Posterior cingulate gyrus (tissue), 11 donors: ENCODE results near the gene PLCB1.
"Not testable (repeated sequence)": the region's sequence is repeated elsewhere in the genome, so short reads cannot be mapped to it uniquely, and the experiment has no call there.

Experiments used
- DNase-seq, 10 donors: peaks; one replicate each; pipeline versions ENCODE4 v3.0.0 to v3.0.0-alpha.2; 2020 to 2021; ENCODE audit warnings: mixed read lengths in 3 of 10
- intact Hi-C: fragments of 100-400 bp; cut with DNase I; formaldehyde crosslinking; loops from one replicate; pipeline ENCODE4 v1.15.1; 2023

The PLCB1 gene

DNA sequence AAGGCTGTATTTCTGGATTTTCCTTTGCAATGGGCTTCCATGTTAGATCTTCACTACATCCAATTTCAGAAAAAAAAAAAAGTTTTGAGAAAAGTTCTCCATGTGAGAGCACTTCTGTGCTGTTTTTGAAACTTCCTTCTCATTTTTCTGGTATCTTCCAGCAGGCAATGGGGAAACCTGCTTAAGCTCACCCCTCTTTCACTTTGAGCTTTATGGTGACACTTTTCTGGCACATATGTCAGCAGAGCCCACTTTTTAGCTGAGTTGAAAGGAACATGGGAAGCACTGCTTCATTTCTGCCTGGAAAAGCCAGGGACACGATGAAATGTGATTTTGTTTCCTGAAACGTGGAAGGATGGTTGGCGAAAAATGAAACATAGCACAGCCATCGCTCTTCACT lies 293.7 kb downstream of the PLCB1 start:
- DNase-seq = no peak
- intact Hi-C loops = no loop called here

DNA sequence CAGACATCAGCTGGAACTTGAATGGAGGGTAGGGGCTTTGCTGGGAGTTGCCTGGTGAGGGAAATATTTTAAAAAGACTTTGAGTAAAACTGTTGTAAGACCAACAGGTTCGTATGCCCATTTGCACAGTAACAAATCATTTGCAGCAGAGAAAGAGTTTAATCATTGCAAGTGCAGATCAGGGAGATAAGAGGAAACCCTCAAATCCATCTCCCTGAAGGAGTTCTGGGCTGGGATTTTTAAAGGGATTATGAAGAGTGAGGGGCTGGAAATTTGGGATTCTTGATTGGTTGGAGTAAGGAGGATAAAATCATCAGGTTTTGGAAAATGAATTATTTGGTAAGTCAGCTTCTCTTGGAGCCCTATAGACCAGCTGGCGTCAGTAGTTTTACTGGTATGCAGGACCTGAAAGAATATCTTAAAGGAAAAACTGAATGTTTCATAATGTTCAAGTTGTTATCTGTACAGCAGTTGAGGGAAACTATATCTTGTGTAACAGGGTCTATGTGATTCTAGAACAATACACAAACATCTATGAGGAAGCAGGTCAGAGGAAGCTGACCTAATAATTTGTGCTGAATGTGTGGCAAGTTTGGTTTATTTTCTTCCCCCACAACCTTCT lies 295.5 kb downstream of the PLCB1 start:
- DNase-seq = no peak
- intact Hi-C loops = no loop called here

DNA sequence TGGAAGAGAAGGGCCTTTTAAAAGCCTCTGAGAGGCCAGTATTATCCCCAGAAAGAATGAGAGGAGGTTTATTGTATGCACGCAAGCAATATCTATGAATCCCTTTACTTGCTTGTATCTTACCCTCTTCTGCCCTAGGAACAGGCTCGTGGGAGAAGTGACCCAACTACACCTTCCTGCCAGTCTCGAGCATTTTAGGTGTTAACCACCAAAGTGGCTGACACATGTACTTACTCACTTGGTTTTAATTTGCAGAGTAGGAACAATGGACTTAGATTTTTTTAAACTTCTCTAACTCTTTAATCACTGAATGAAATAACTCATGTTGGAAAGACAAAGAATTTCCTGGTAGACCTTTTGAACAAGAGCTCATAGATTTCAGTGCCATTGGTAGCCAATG lies 296.9 kb downstream of the PLCB1 start:
- DNase-seq = no peak
- intact Hi-C loops = no loop called here

DNA sequence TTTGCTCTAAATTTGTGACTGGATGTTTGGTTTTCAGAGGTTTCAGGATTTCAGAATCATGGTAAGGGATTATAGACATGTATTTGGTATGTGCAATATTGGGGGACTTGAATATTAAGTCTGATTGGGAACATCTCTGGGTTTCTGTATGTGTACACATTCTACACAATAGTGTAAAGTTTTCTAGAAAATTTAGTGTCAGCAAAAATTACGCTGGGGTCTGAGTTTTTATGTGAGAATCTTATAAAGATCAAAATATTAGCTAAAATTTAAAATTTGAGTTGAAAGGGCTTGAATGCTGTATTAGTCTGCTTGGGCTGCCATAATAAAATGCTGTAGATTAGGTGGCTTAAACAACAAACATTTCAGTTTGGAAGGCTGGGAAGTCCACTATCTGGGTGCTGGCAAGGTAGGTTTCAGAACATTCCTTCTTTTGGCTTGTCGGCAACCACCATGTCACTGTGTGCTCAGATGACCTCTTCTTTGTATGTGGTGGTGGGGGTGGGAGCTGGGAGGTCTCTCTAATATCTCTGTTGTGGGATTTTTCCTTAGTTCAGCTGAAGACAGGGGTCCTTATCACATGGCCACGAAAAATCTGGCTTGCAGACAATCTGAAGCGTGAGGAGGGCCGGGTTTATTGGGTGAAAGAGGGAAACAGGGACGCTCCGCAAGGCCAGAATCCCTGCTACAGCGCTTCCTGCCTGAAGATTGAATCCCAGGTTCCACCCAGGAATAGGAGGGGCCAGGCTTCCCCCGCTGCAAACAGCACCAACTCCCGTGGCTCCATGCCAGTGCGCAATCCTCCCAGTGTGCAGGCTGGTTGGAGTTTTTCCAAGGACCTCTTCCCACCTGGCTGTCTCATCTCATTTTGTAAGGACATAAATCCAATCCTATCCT lies 299.7 kb downstream of the PLCB1 start:
- DNase-seq = peak in 4 of 10 donors; percentile 18 to 80 (median 77)
- intact Hi-C loops = no loop called here

DNA sequence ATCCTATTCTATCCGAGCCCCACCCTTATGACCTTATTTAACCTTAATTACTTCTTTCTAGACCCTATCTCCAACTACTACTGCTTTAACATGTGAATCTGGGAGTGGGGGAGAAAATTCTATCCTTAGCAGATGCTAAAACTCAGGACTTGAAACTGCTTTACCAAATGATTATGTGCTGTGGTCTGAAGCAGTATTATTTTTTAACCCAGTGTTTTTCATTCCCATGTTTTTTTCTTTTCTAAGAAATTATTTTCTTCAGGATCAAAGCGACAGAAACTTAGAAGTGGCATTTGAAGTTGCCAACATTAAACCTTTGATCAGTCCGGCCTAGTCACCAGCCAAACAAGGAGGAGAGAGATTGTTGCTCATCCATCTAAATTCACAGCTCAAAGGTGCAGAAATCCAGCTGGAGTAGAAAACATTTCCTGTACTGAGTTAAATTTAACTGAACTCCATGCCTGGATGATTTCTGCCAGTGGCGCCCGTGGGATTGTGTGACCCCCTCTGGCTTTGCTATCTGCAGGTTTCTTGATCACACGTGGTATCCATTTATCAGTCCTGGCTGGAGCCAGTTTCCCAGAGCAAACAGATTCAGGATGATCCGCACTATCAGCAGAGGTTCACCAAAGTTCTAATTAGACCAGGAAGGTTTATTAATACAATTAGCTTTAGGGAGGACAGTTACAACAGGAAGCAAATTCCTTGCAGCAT lies 300.5 kb downstream of the PLCB1 start:
- intact Hi-C loops = no loop called here

DNA sequence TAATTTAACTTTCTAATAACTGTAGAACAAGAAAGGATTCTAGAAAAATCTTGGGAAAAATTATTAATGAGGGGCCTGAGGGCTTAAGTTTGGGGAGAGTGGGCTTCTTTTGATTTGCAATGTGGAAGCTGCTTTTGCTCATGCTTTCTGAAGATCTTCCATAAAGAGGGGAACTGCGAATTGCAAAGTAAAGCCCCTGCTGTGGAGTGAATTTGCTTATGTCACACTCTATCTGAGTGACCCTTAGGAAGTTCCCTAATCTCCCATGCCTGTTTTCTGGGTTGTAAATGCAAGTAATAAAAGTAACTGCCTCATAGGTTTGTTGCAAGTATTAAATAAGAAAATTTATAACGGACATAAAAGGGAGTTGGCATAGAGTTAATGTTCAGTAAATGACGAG lies 301.2 kb downstream of the PLCB1 start:
- DNase-seq = no peak
- intact Hi-C loops = no loop called here

More for the DNA sequence above, 300.5 kb downstream of the PLCB1 start:
- DNase-seq = no peak

DNA sequence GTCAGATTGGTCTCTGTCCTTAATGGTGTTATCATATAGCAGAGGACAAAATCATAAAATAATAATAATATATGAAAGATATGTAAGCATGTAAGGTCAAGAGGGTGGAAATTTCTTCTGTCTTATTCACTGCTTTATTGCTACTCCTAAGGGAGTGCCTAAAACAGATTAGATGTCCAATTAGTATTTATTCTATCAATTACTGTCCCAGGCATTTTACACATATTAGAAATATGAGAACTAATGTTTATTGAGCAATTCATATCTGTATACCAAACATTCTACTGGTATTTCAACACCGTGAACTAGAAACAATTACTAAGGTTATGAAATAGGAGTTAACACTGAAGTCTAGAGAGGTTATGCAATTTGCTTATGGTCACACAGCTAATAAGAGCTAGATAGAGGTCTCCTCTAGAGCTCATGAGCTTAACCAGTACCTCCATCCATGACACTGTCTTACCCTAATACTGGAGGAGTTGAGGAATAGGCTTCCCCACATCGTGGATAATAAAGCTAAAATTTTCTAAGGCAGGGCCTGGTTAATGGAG lies 302.3 kb downstream of the PLCB1 start:
- intact Hi-C loops = no loop called here
- no peak for DNase-seq

DNA sequence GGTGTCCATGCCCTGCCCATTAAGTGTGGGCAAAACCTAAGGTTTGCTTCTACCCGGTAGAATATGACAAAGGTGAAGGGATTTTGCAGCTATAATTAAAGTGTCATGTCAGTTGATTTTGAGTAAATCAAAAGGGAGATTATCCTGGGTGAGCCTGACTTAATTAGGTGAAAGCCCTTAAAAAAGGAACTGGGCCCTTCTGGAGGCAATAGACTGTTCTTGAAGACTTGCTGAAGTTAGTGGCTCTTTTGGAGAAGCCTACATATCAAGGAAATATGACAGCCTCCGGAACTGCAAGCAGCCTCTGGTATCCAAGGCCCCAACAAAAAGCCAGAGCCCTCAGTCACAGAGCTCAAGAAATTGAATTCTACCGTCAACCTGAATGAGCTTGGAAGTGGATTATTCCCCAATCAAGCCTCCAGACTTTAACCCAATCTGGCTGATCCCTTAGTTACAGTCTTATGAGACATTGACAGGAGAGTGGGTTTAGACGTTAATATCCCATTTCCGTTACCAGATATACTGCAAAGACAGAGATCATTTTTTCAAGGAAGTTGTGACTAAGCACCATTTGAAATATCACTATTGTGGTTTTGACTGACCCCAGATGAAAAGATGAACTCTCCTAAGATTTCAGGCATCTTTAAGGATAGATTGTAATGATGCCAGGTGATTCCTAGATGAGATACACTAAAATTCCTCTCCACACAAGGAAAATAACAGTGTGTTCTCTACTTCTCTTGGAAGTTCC lies 303.4 kb downstream of the PLCB1 start:
- intact Hi-C loops = no loop called here
- no peak for DNase-seq

DNA sequence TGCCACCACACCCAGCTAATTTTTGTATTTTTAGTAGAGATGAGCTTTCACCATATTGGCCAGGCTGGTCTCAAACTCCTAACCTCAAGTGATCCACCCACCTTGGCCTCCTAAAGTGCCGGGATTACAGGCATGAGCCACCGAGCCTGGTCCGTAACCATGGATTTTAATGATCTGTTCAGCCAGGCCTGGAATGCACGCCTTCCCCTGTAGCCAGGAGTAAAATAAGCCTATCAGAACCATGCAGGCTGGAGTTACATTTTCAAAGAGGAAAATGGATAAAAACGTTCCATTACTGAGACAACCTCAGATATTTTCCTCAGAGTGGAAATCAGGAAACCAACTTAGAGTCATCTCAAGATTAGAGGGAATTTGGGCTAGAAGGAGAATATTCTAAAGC lies 304.9 kb downstream of the PLCB1 start:
- DNase-seq, intact Hi-C loops: not testable (repeated sequence)

DNA sequence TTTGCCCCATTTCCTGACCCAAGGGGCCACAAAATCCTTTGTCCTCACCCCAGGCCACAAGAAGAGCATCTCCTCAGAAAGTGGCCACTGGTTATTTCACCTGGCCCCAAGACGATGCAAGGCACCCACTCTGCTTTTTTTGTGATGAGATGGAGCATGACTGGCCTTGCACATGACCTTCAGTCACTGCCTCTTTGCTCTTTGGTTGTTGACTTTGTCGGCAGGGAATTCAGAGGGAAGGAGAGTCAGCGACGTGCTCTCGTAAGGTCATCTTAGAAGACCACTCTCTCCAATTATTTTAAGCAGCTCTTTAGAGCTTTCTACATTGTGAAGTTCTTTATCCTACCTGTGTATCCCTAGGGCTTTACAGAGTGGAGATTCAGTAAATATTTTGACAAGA lies 306.7 kb downstream of the PLCB1 start:
- intact Hi-C loops = no loop called here
- no peak for DNase-seq

DNA sequence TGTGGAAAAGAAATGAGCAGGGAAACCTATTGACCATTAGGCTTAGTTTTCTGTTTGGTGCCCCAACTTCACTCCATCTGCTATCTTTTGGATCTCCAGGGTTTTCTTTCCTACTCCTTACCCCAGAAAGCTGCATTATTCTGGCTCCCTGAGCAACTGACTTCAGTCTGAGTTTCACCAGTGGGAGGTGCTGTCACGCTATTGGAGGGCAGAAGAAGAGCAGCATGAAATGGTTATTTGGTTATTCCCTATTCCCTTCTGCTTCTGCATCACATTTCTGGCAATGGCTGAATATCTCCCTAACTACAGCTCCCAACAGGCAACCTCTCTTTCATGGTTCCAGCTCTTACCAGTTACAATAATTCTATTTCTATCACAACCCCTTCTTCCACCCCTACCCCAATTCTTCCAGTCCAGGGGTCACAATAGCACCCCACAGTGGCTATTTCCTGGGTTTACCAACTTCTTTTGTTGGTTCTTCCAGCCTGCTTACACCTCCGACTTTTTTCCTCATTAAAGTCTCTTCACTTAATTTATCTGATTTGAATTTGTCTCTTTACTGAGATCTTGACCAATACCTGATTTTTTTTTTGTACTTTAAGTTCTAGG lies 311.5 kb downstream of the PLCB1 start:
- intact Hi-C loops = no loop called here
- DNase-seq = no peak

DNA sequence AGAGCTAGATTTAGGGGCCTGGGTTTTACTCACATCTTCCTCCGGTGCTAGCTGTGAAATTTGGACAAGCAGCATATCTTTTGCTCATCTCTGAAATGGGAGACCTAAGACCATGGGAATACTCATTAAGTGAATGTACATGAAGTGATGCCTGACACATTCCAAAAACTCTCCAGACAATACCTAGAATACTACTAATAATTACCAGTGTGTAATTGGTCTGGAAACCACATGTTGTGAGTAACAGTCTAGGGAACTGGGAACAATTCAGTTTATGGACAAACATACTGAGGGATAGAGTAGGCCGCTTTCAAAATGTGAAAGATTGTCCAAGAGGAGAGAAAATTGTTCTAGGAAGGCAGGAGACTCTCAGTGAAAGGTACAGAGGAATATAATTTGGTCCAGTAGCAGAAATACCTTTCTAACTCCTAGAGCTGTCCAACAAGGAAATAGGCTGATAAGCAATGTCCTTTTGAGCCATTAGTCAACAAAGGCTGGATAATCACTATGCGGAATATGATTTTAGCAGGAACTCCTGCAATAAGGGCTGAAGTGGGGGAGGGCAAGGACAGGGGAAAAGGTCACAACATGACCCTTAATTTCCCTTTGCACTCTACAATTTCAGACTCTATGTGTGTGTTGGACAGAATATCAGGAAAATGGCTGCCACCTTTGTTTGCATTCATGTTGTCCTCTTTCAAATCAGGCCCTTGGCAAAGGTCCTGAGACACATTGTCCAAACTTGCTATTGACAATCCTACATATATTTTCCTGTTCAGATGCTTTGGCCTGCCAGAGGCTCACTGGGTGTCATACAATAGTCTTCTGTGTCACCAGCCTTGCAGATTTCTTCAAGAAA lies 315.4 kb downstream of the PLCB1 start:
- intact Hi-C loops = no loop called here
- DNase-seq = no peak

DNA sequence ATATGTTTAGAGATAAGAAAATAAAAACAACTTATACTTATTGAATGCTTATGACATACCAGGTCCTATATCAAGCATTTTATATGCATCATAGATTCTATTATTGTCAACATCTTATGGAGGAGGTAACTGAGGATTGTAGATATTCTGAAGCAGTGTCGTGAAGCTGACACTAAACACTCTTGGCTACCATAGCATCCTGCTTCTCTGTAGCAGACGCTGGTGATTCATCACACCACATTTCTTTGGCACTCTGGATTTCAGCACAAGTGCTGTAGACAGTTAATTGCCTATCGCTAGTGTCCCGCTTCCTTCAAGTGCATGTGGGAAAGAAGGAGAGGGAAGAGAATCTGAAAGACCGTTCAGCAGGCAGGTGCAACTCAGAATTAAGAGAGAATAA lies 317.1 kb downstream of the PLCB1 start:
- peak in 3 of 10 donors; percentile 21 to 64 (median 31) for DNase-seq
- intact Hi-C loops = no loop called here

DNA sequence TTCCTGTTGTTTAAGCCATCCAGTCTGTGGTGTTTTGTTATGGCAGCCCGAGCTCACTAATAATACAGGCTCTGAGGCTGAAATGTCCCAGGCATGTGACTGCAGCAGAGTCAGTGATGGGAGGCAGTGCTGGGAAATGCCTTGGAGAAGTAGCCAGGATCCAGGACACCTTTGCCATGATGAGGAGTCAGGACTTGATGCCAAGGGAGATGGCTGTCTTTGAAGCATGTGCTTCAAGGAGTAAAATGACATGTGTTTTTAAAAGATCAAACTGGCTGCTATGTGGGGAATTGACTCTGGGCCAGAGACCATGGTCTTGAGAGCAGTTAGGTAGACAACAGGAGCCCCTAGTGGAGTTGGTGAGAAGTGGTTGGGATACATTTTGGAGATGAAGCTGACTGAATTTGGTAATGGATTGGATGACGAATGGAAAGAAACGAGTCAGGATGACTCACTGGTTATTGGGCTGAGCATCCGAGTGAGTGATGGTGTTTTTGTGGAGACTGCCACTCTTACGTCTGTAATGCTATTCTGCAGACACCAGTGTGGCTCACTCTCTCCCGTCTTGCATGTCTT lies 322.2 kb downstream of the PLCB1 start:
- intact Hi-C loops = no loop called here
- DNase-seq = no peak

DNA sequence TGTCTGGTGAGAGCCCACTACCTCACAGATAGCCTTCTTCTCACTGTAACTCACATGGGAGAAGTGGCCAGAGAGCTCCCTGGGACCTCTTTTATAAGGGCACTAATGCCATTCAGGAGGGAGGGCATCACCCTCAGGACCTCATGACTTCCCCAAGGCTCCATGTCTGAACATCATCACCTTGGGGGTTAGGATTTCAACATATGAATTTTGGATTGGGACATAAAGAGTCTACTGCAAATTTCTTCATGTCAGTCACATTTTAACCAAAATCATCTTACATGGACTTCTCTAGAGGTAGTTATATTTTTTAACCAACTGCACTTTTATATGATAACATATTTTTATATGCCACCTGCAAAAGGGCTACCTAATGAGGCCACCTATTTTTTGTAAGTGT lies 324.7 kb downstream of the PLCB1 start:
- intact Hi-C loops = no loop called here

DNA sequence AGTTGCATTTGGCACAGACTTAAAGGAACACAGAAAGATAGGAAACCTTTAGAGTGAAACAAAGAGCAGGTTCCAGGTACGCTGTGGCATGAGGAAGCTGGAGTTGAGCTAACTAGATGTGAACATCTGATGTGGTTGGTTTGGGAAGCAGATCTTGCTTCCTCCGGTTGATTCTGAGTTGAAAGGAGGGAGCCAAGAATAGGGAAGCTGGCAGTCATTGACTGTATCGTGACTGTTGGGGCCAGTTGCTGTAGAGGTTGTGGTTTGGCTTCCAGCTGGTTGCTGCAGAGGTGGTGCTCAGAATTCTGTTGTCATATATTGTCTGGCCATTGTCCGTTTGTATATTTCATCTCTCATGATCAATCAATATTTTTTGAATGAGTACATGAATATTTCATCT lies 325.9 kb downstream of the PLCB1 start:
- intact Hi-C loops = no loop called here
- no peak for DNase-seq

More for the DNA sequence above, 324.7 kb downstream of the PLCB1 start:
- no peak for DNase-seq

DNA sequence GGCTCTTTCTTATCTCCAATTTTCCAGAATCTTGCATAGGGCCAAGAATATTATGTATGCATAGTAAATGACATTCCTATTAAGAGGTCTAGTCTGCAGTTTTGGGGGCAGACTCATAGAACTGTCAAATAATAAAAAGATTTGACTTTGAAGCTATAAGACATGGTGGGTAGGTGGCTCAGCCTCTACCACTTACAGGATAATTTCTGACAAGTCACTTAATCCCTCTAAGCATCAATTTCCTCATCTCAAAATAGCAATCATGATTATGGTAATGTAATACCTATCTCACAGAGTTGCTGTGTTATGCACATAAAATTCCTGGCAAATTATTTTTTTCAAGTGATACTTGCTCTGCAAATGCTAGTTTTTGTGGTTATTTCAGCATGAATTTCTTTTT lies 329.1 kb downstream of the PLCB1 start:
- intact Hi-C loops = no loop called here

DNA sequence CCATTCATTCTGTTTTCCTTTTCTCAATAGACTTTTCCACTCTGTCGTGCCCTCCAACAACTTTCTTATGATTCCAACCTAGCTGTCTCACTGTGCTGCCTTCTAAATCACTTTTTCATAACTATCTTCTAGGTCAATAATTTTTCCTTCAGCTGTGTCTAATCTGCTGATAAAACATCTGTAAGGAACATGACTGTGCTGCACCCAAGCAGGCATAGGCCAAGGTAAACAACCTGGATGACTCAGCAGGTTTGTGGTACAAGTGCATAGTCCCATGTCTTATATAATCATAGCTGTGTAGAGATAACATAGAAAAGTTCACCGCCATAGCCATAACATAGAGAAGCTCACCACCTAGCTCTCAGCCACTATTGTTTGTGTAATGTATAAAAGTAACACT lies 332.3 kb downstream of the PLCB1 start:
- intact Hi-C loops = no loop called here
- no peak for DNase-seq

More for the DNA sequence above, 329.1 kb downstream of the PLCB1 start:
- DNase-seq = no peak

DNA sequence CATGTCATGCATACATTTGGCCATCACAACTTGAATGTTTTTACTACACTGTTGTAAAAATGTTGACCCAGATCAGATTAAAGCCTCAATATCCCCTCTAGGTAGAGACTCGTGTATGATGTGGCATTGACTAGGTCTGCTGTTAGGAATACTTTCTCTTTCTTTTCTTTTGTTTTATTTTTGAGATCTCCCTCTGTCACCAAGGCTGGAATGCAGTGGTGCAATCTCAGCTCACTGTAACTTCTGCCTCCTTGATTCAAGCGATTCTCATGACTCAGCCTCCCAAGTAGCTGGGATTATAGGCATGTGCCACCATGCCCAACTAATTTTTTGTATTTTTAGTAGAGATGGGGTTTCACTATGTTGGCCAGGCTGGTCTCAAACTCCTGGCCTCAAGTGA lies 334.7 kb downstream of the PLCB1 start:
- intact Hi-C loops = not testable (repeated sequence)

More for the DNA sequence above, 334.7 kb downstream of the PLCB1 start:
- not testable (repeated sequence) for DNase-seq
